DOHH2 (cell line): ENCODE results near the gene SPDL1.

Experiments used
- H3F3A ChIP-seq: fragments of 200-600 bp; sonication (generic), shearing (Covaris generic); 2 replicates; pipeline ENCODE4 v1.6.0; 2016; ENCODE audit warnings: antibody characterized with exemption, mild to moderate bottlenecking; ENCODE audit not compliant: control insufficient read depth, insufficient read depth
- H3K27ac ChIP-seq: fragments of 200-600 bp; sonication (generic); 2 replicates; pipeline ENCODE4 v1.5.1; 2014; ENCODE audit warnings: low read depth, mild to moderate bottlenecking, low read length, moderate library complexity
- H3K27me3 ChIP-seq: fragments of 200-600 bp; sonication (generic); 2 replicates; pipeline ENCODE4 v1.6.1; 2014; ENCODE audit warnings: mild to moderate bottlenecking, low read length, mixed read lengths; ENCODE audit not compliant: control insufficient read depth
- H3K36me3 ChIP-seq: fragments of 200-600 bp; sonication (generic); 2 replicates; pipeline ENCODE4 v1.6.1; 2014; ENCODE audit warnings: mild to moderate bottlenecking, low read length, moderate library complexity, mixed read lengths; ENCODE audit not compliant: control insufficient read depth
- H3K4me1 ChIP-seq: fragments of 200-600 bp; sonication (generic); 2 replicates; pipeline ENCODE4 v1.6.1; 2014; ENCODE audit warnings: mild to moderate bottlenecking, low read length, mixed read lengths; ENCODE audit not compliant: control insufficient read depth
- H3K4me2 ChIP-seq: fragments of 200-600 bp; sonication (generic); 2 replicates; pipeline ENCODE4 v1.6.0; 2014; ENCODE audit warnings: mild to moderate bottlenecking, low read length, moderate library complexity
- H3K4me3 ChIP-seq: fragments of 200-600 bp; sonication (generic); 2 replicates; pipeline ENCODE4 v1.5.1; 2014; ENCODE audit warnings: mild to moderate bottlenecking, low read length, mixed read lengths
- H3K79me2 ChIP-seq: fragments of 200-600 bp; sonication (generic); 2 replicates; pipeline ENCODE4 v1.6.1; 2014; ENCODE audit warnings: mild to moderate bottlenecking, low read length, mixed read lengths; ENCODE audit not compliant: control insufficient read depth
- H3K9me2 ChIP-seq: fragments of 200-600 bp; sonication (generic); replicated peaks from 2 replicates; pipeline ENCODE4 v1.6.1; 2014; ENCODE audit warnings: mild to moderate bottlenecking, low read length, mixed read lengths; ENCODE audit not compliant: control insufficient read depth
- H3K9me3 ChIP-seq: fragments of 200-600 bp; sonication (generic); 2 replicates; pipeline ENCODE4 v1.6.1; 2014; ENCODE audit warnings: antibody characterized with exemption, low read length, mixed read lengths; ENCODE audit not compliant: control insufficient read depth, insufficient read depth
- H4K20me1 ChIP-seq: fragments of 200-600 bp; sonication (generic); 2 replicates; pipeline ENCODE4 v1.6.0; 2014; ENCODE audit warnings: low read depth, mild to moderate bottlenecking, antibody characterized with exemption, low read length, moderate library complexity; ENCODE audit not compliant: control insufficient read depth, insufficient read depth
- EZH2phosphoT487 ChIP-seq: fragments of 200-600 bp; sonication (generic); IDR thresholded peaks from 2 replicates; pipeline ENCODE4 v1.6.1; 2017; ENCODE audit warnings: borderline replicate concordance, mild to moderate bottlenecking, antibody characterized with exemption, low read length, moderate library complexity, mixed read lengths
- TF ChIP-seq, protein P1 (sequence below): fragments of 200-600 bp; sonication (generic); IDR thresholded peaks from one replicate; pipeline ENCODE4 v1.5.1; 2014; ENCODE audit warnings: antibody characterized with exemption, mild to moderate bottlenecking, low read depth, low read length; ENCODE audit not compliant: poor library complexity, severe bottlenecking

The SPDL1 gene

DNA sequence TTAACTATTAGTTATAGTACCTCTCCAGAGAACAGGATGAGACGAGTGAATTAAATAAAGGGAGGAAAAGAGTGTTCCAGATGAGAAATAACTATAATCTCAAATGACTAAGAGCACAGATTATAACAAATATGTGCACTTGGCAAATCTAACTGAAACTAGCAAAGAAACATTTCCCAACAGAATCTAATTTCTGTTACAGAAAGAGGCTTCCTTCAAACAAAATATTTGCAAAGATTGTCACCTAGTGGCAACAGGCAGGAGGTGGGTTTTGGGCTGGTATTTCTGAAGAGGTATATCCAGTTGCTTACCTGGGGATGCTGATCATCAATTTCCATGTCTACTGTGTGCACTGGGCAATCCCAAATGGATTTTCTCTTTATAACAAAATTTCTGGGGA is 5.6 kb upstream of the SPDL1 start:
- Histone ChIP-seq H3K36me3 (no peaks in the 10 kb centered on the region), H3K79me2 (no peaks in the 10 kb centered on the region), H3K9me3 (no peaks in the 10 kb centered on the region), H3K4me2 (no peak overlapping the region), H4K20me1 (no peaks in the 10 kb centered on the region), H3F3A (peaks cover 4% of the 10 kb centered on the region; the same call in 1 of the 2 replicates), H3K27me3 (peaks cover 58% of the 10 kb centered on the region), H3K4me1 (peaks cover 3% of the 10 kb centered on the region; the same call in 1 of the 2 replicates), H3K4me3 (no peak overlapping the region), H3K27ac (no peak overlapping the region), H3K9me2 (no peaks in the 10 kb centered on the region)
- TF ChIP-seq, protein P1, sequence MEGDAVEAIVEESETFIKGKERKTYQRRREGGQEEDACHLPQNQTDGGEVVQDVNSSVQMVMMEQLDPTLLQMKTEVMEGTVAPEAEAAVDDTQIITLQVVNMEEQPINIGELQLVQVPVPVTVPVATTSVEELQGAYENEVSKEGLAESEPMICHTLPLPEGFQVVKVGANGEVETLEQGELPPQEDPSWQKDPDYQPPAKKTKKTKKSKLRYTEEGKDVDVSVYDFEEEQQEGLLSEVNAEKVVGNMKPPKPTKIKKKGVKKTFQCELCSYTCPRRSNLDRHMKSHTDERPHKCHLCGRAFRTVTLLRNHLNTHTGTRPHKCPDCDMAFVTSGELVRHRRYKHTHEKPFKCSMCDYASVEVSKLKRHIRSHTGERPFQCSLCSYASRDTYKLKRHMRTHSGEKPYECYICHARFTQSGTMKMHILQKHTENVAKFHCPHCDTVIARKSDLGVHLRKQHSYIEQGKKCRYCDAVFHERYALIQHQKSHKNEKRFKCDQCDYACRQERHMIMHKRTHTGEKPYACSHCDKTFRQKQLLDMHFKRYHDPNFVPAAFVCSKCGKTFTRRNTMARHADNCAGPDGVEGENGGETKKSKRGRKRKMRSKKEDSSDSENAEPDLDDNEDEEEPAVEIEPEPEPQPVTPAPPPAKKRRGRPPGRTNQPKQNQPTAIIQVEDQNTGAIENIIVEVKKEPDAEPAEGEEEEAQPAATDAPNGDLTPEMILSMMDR = peak; percentile 41
- no peak for TF ChIP-seq EZH2phosphoT487

DNA sequence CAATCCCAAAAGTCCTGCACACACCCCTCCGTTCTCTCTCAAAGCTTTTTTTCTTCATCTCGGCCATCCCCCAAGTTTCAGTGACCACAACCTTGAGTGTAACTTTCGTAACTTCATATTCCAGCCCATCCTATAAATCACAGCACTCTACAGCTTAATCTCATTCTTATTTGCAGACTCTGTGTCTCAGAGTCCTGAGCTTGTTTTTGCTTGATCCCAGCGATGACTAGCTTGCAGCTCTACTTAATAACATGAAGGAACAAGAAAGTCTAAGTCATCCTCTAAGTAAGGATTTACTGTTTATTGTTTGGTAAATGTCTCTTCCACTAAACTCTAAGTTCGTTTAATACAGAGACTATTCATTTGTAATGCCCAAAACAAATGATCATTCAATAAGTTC is 2.6 kb upstream of the SPDL1 start:
- Histone ChIP-seq H3K9me2 (no peaks in the 10 kb centered on the region), H3K9me3 (no peaks in the 10 kb centered on the region), H4K20me1 (peaks cover 6% of the 10 kb centered on the region; the same call in 1 of the 2 replicates), H3K36me3 (peaks cover 7% of the 10 kb centered on the region), H3K4me1 (peaks cover 14% of the 10 kb centered on the region), H3K79me2 (peaks cover 24% of the 10 kb centered on the region), H3K4me2 (no peak overlapping the region), H3K27me3 (peaks cover 39% of the 10 kb centered on the region), H3K27ac (no peak overlapping the region), H3K4me3 (no peak overlapping the region), H3F3A (peaks cover 4% of the 10 kb centered on the region; the same call in 1 of the 2 replicates)
- TF ChIP-seq EZH2phosphoT487 = no peak
- TF ChIP-seq, protein P1 = no peak

DNA sequence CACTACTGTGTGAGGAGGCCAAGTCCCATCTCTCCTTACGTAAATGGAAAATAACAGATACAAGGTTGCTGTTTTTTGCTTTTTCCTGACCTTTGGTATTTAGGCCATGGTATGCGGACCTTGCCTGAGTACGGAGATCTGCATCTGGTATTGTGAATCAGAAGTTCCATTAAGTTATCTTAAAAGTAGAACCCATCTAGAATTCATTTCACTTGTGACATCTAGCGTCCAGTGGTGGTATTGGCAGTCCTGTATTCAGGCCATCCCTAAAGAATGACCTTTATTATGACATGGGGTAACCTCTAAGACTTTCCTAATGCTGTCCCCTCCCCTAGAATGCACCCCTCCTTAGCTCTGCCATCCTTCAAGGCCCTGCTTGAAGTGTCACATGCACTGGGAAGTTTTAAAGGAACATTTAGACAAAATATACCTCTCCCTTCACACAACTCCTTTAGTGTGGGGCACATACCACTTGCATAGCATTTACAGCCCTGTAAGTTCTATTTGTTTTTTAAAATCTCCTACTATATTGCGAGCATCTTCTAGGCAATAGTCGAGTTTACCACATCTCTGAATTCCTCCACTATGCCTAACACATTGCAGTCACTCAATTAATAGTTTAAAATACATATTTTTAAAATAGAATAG is 1.9 kb upstream of the SPDL1 start:
- Histone ChIP-seq H3K27me3 (peaks cover 33% of the 10 kb centered on the region), H3K27ac (no peak overlapping the region), H3K79me2 (peaks cover 32% of the 10 kb centered on the region), H3K36me3 (peaks cover 10% of the 10 kb centered on the region), H3K9me3 (no peaks in the 10 kb centered on the region), H3F3A (peaks cover 4% of the 10 kb centered on the region; the same call in 1 of the 2 replicates), H4K20me1 (peaks cover 6% of the 10 kb centered on the region; the same call in 1 of the 2 replicates), H3K4me3 (no peak overlapping the region), H3K4me1 (peaks cover 14% of the 10 kb centered on the region), H3K4me2 (no peak overlapping the region), H3K9me2 (no peaks in the 10 kb centered on the region)
- TF ChIP-seq EZH2phosphoT487 = no peak
- TF ChIP-seq, protein P1 = peak; percentile 79
